ENCODE results near the gene PLP1. TPM values are rescaled to one million over a fixed set of nuclear protein-coding genes. Genes with fewer than 3 reads are reported as not detected.
"Not testable (repeated sequence)": the region's sequence is repeated elsewhere in the genome, so short reads cannot be mapped to it uniquely, and the experiment has no call there.

Gene PLP1
- total RNA-seq, 1 donor from 2014 or later: not detected

- H3K27me3 ChIP-seq: no peaks in the 10 kb centered on the region
- no peak overlapping the region for H3K4me3 ChIP-seq
- ATAC-seq: no peak
- intact Hi-C loops (cut with DNase I): no loop called here
- no peaks in the 10 kb centered on the region for H3K4me1 ChIP-seq
- no peak for DNase-seq
- no peak for TF ChIP-seq CTCF (IDR thresholded peaks at IDR 0.05)
- H3K36me3 ChIP-seq: no peaks in the 10 kb centered on the region
- no peaks in the 10 kb centered on the region for H3K9me3 ChIP-seq
- no peak overlapping the region for H3K27ac ChIP-seq
Observed at GRCh38 chrX:103747163-103747562, 29.5 kb upstream of the PLP1 start.

DNA sequence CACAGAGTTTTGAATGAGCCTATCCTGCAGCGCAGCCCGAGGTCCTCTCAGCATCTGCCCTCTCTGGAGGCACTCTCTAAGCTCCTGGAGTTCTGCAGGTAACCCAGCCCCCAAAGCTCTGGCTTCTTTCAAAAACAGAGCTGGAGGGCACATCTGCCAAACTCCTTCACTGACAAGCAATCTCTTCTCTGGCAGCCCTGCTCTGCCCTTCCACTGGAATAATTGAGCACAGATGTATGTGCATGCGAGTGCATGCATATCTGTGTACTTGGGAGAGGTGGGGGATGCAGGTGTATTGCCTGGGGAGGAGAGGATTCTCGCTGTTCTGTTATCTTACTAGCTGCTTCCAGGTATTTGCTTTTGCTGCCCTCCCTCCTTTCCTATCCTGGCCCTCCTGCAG is 22.2 kb upstream of the PLP1 start:
- no peak for DNase-seq
- no peak for TF ChIP-seq CTCF (IDR thresholded peaks at IDR 0.05)
- Histone ChIP-seq H3K27me3 (no peaks in the 10 kb centered on the region), H3K9me3 (no peaks in the 10 kb centered on the region), H3K27ac (no peak overlapping the region), H3K36me3 (no peaks in the 10 kb centered on the region), H3K4me1 (no peaks in the 10 kb centered on the region), H3K4me3 (no peak overlapping the region)
- intact Hi-C loops (cut with DNase I): no loop called here
- no peak for ATAC-seq

DNA sequence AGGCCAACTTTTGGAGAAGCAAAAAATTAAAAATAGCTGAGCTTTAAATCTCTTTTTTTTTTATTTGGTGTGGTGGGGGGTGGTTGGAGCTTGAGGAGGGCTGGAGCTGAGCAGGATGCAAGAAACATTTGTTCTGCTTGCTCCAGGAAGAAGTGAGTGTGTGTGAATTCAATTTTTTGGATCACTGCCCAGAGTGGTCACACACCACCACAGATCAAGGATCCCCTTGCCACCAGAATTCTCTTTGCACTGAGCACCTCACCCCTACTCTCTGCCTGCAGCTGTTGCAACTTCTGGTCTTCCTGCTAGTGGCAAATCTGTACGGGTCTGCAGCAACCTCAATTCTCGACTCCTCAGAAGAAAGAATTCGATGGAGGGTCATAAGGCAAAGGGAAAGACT is 19.9 kb upstream of the PLP1 start:
- no peak for DNase-seq

DNA sequence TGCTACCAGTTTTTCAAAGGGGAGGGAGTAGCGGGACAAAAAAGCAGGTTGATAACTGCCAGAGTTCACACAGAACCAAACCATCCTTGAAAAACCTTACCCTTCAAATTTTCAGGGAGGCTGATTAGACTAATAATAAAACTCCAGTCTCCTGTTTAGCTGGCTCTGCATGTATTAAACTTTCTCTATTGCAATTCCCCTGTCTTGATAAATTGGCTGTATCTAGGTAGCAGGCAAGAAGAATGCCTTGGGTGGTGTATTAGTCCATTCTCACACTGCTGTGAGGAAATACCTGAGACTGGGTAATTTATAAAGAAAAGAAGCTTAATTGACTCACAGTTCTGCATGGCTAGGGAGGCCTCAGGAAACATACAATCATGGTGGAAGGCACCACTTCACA is 18.1 kb upstream of the PLP1 start:
- no peak for TF ChIP-seq CTCF (IDR thresholded peaks at IDR 0.05)
- DNase-seq: no peak
- Histone ChIP-seq H3K36me3 (no peaks in the 10 kb centered on the region), H3K9me3 (no peaks in the 10 kb centered on the region), H3K4me1 (no peaks in the 10 kb centered on the region), H3K27me3 (no peaks in the 10 kb centered on the region), H3K27ac (no peak overlapping the region), H3K4me3 (no peak overlapping the region)
- intact Hi-C loops (cut with DNase I): no loop called here
- no peak for ATAC-seq

More for the DNA sequence above, 19.9 kb upstream of the PLP1 start:
- no peaks in the 10 kb centered on the region for H3K4me1 ChIP-seq
- ATAC-seq: no peak
- no peaks in the 10 kb centered on the region for H3K36me3 ChIP-seq
- TF ChIP-seq CTCF (IDR thresholded peaks at IDR 0.05): no peak
- no peak overlapping the region for H3K4me3 ChIP-seq
- intact Hi-C loops (cut with DNase I): no loop called here
- no peaks in the 10 kb centered on the region for H3K27me3 ChIP-seq
- H3K9me3 ChIP-seq: no peaks in the 10 kb centered on the region
- H3K27ac ChIP-seq: no peak overlapping the region

DNA sequence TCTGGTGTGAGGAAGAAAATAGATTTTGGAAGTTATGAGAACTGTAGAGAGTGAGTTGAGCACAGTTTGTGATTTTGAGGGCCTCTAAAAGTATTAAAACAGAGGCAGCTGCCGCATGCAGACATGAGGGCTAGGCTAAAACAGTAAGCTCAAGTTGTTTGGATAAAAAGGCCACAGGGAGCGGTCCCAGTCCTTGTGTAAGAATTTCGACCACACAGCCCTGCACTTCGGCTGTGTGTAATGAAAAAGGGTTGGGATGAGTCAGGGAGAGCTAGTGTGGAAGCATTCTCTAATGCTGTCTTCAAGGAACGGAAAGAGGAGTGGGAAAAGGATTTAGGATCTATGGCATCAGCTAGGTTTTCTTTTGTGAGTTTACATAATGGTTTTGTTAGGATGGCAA is 13.1 kb upstream of the PLP1 start:
- H3K27ac ChIP-seq; intact Hi-C loops (cut with DNase I); DNase-seq; ATAC-seq; H3K4me1 ChIP-seq; H3K36me3 ChIP-seq; H3K9me3 ChIP-seq; H3K27me3 ChIP-seq; H3K4me3 ChIP-seq: not testable (repeated sequence)

DNA sequence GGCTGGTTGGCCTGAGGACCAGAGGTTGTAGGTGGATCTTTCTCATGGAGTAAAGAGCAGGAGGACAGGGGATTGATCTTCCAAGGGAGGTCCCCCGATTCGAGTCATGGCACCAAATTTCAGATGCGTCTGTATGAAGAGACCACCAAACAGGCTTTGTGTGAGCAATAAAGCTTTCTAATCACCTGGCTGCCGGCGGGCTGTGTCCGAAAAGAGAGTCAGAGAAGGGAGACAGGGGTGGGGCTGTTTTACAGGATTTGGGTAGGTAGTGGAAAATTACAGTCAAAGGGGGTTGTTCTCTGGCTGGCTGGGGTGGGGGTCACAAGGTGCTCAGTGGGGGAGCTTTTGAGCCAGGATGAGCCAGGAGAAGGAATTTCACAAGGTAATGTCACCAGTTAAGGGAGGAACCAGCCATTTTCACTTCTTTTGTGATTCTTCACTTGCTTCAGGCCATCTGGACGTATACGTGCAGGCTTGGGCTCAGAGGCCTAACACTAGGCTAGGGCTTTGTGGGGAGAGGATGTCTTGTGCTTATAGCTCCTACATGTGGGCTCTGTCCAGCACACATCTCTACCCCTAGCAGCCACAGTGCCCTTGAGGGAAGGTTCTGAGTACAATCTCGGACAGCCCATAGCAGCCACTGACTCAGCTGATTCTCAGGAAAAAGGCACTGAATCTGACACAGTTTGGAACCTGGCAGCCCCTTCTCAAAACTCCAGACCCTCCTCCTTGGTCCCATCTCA is 9.7 kb upstream of the PLP1 start:
- not testable (repeated sequence) for ATAC-seq, DNase-seq

DNA sequence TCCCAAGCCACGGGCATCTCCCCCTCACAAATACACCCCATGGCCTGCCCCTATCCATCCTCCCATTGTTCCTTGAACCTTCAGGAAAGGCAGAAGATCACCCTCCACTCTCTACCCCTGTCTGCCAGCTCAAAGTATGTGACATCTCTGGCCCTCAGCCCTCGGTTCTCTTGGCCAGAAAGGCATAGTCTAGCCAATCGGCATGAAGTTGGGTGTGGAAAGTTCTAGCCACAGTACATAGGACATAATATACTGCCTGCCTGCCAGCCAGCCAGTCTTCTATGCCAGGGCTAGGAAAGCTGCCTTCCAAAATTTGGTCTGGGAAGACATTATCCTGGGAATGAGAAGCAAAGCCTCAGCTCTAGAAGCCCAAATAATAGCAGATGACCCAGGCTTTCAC is 3.2 kb upstream of the PLP1 start:
- ATAC-seq (no peak), DNase-seq (no peak)
- intact Hi-C loops (cut with DNase I): no loop called here
- no peaks in the 10 kb centered on the region for H3K36me3 ChIP-seq
- no peak for TF ChIP-seq CTCF (IDR thresholded peaks at IDR 0.05)
- no peak overlapping the region for H3K4me3 ChIP-seq
- no peak overlapping the region for H3K27ac ChIP-seq
- no peaks in the 10 kb centered on the region for H3K9me3 ChIP-seq
- H3K4me1 ChIP-seq: no peaks in the 10 kb centered on the region
- no peaks in the 10 kb centered on the region for H3K27me3 ChIP-seq

More for the DNA sequence above, 9.7 kb upstream of the PLP1 start:
- H3K36me3 ChIP-seq; H3K27ac ChIP-seq; H3K4me3 ChIP-seq; H3K9me3 ChIP-seq; H3K27me3 ChIP-seq; intact Hi-C loops (cut with DNase I); H3K4me1 ChIP-seq: not testable (repeated sequence)

Measured in upper lobe of right lung (tissue), 1 donor.